Left lung (tissue), 10 donors: ENCODE data around the gene PSD. TPM values are rescaled to one million over a fixed set of nuclear protein-coding genes. Genes with fewer than 3 reads are reported as not detected.

ENCODE experiments used
- ATAC-seq: fragments of 200-7000 bp; cut with Tn5 transposase; one replicate; pipeline ENCODE4 v1.9.1; 2020; ENCODE audit warnings: moderate library complexity
- DNase-seq, 4 donors: peaks; one replicate each; pipeline ENCODE4 v3.0.0-alpha.2; 2013 to 2020
- H3K27ac ChIP-seq, 2 donors: fragments of 200-600 bp; sonication (generic) in 1 of 2; one replicate each; pipeline versions ENCODE4 v1.5.0 to v1.8.0; 2020 to 2021
- H3K27me3 ChIP-seq, 2 donors: fragments of 200-600 bp; sonication (generic) in 1 of 2; one replicate each; pipeline versions ENCODE4 v1.5.0 to v1.8.0; 2020 to 2021
- H3K36me3 ChIP-seq, 2 donors: fragments of 200-600 bp; sonication (generic) in 1 of 2; one replicate each; pipeline versions ENCODE4 v1.5.0 to v1.8.0; 2020 to 2021
- H3K4me1 ChIP-seq, 2 donors: fragments of 200-600 bp; one replicate each; pipeline ENCODE4 v1.8.0; 2021
- H3K4me3 ChIP-seq, 2 donors: fragments of 200-600 bp; sonication (generic) in 1 of 2; one replicate each; pipeline versions ENCODE4 v1.5.0 to v1.8.0; 2020 to 2021; ENCODE audit warnings: mild to moderate bottlenecking in 1 of 2
- H3K9me3 ChIP-seq, 2 donors: fragments of 200-600 bp; sonication (generic) in 1 of 2; one replicate each; pipeline versions ENCODE4 v1.5.0 to v1.8.0; 2020 to 2021
- intact Hi-C, 2 donors: fragments of 100-400 bp; cut with DNase I; formaldehyde crosslinking; loops; one replicate each; pipeline versions ENCODE4 v1.11.2 to v1.14.2; 2022
- polyA plus RNA-seq, 6 donors: library from polyadenylated mRNA; unstranded; fragments of 120-200 nt; gene quantifications; one replicate each; pipeline ENCODE4 v1.2.1, GENCODE V29; 2013; ENCODE audit not compliant: insufficient read length in 6 of 6
- total RNA-seq, 2 donors: library from RNA; stranded (reverse); fragmentation: NEBNext Ultra II Directional; extraction: Animal tissue kit (Norgen Biotek cat#: 25700); gene quantifications; one replicate each; pipeline ENCODE4 v1.2.1, GENCODE V29; 2021
- TF ChIP-seq, protein P1 (sequence below), 2 donors: fragments of 200-600 bp; sonication (generic) in 1 of 2; IDR thresholded peaks; one replicate each; pipeline versions ENCODE4 v1.5.0 to v1.8.0; 2021; ENCODE audit warnings: antibody characterized with exemption in 2 of 2
- donor health status: DM: no; HTN: yes; CAD: no.
- donor health status: DM: no; HTN: no; CAD: no.

Gene PSD
- total and polyA plus RNA-seq, 8 donors, result 1.4 to 15.1 (median 9.9) TPM

DNA sequence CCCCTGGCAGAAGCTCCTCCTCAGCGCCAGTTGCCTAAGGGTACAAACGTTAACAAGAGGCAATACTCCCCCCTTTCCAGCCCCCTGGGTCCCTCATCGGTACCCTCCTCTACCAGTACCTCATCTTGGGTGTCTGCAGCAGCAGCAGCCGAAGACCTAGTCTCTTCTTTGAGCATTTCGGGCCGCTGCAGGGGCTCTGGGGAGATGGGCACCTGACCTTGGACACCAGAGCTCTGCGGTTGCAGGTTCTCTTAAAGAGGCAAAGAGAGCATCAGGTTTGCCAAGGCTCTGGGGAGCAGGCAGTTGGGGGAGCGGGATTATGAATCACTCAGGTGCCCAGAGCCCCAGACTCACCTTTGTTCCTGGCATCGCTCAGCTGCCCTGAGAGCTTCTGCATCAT is 5.6 kb upstream of the PSD start:
- no peak for DNase-seq
- peaks cover 0 to 6% of the 10 kb centered on the region in 2 donors for H3K27me3 ChIP-seq
- H3K4me1 ChIP-seq, result peaks cover 17 to 35% of the 10 kb centered on the region in 2 donors
- ATAC-seq, result no peak
- H3K4me3 ChIP-seq, result no peak overlapping the region
- TF ChIP-seq, protein P1, sequence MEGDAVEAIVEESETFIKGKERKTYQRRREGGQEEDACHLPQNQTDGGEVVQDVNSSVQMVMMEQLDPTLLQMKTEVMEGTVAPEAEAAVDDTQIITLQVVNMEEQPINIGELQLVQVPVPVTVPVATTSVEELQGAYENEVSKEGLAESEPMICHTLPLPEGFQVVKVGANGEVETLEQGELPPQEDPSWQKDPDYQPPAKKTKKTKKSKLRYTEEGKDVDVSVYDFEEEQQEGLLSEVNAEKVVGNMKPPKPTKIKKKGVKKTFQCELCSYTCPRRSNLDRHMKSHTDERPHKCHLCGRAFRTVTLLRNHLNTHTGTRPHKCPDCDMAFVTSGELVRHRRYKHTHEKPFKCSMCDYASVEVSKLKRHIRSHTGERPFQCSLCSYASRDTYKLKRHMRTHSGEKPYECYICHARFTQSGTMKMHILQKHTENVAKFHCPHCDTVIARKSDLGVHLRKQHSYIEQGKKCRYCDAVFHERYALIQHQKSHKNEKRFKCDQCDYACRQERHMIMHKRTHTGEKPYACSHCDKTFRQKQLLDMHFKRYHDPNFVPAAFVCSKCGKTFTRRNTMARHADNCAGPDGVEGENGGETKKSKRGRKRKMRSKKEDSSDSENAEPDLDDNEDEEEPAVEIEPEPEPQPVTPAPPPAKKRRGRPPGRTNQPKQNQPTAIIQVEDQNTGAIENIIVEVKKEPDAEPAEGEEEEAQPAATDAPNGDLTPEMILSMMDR (IDR thresholded peaks at IDR 0.05), result no peak
- no peaks in the 10 kb centered on the region for H3K9me3 ChIP-seq
- intact Hi-C loops, result no loop called here
- H3K36me3 ChIP-seq, result peaks cover 0 to 21% of the 10 kb centered on the region in 2 donors
- no peak overlapping the region for H3K27ac ChIP-seq

DNA sequence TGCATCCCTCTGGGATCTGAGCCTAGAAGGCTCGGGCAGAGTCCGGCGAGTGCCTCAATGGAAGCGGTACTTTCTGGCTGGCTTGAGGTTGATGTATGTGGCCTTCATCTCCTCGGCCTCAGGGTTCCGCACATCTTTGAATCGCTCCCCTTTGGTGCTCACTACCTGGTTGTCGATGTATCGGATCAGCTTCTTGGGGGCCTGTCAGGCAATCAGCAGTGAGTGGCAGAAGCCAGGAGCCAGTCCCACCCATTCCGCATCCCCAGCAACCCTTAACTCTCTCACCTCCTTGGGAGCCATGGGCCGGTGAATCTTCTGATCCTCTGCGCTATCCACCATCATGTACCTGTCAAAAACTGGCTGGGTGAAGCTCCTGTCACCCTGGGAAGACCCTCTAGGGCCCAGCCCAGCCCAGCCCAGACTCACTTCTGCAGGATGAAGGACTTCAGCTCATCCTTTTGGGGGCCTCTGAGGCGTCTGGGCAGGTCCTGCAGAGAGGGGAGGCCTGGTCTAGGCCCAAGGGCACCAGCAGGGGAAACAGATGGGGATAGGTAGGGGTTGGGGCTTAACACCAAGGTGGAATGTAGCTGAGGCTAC is 4.9 kb upstream of the PSD start:
- H3K36me3 ChIP-seq, result peaks cover 0 to 21% of the 10 kb centered on the region in 2 donors
- peak overlapping the region in 1 of 2 donors; percentile 90 for H3K27ac ChIP-seq
- intact Hi-C loops, result no loop called here
- TF ChIP-seq, protein P1 (IDR thresholded peaks at IDR 0.05), result no peak
- H3K27me3 ChIP-seq, result peaks cover 0 to 13% of the 10 kb centered on the region in 2 donors
- no peaks in the 10 kb centered on the region for H3K9me3 ChIP-seq
- DNase-seq (no peak), ATAC-seq (no peak)
- H3K4me1 ChIP-seq, result peaks cover 17 to 39% of the 10 kb centered on the region in 2 donors
- H3K4me3 ChIP-seq, result peak overlapping the region in 1 of 2 donors; percentile 98

- peak overlapping the region; percentile 72 to 98 for H3K4me3 ChIP-seq
- H3K36me3 ChIP-seq, result peaks cover 0 to 21% of the 10 kb centered on the region in 2 donors
- ATAC-seq (peak; percentile 73), DNase-seq (peak in 3 of 4 donors; percentile 79 to 97 (median 87))
- H3K27me3 ChIP-seq, result peaks cover 0 to 21% of the 10 kb centered on the region in 2 donors
- intact Hi-C loops, result no loop called here
- H3K27ac ChIP-seq, result peak overlapping the region; percentile 90 to 91
- TF ChIP-seq, protein P1 (IDR thresholded peaks at IDR 0.05), result peak; percentile 81 to 84
- H3K4me1 ChIP-seq, result peaks cover 17 to 39% of the 10 kb centered on the region in 2 donors
- no peaks in the 10 kb centered on the region for H3K9me3 ChIP-seq
Measured at GRCh38 chr10:102422545-102423129, 4.1 kb upstream of the PSD start.

DNA sequence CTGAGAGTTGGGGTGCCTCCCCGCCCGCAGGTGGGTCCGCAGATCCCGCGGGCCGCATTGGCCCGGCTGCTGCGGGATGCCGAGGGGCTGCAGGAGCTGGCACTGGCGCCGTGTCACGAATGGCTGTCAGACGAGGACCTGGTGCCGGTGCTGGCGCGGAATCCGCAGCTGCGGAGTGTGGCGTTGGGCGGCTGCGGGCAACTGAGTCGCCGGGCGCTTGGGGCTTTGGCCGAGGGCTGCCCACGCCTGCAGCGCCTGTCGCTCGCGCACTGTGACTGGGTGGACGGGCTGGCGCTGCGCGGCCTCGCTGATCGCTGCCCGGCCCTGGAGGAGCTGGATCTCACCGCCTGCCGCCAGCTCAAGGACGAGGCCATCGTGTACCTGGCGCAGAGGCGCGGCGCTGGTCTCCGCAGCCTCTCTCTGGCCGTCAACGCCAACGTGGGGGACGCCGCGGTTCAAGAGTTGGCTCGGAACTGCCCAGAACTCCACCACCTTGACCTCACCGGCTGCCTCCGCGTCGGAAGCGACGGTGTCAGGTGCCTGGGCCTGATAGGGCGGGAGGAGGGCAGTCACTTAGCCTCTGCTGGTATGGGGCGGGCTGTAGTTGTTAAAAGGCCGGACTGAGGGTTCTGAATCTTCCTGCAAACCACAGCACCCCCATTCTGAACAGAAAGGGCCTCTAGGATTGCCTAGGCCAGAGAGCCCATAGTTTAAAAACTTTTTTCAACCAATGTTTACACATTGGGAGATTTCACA is 3.4 kb upstream of the PSD start:
- intact Hi-C loops, result no loop called here
- DNase-seq (peak in 2 of 4 donors; percentile 73 to 88), ATAC-seq (peak; percentile 62)
- Histone ChIP-seq H3K36me3 (peaks cover 0 to 21% of the 10 kb centered on the region in 2 donors), H3K4me1 (peaks cover 17 to 39% of the 10 kb centered on the region in 2 donors), H3K27ac (peak overlapping the region; percentile 90 to 91), H3K4me3 (peak overlapping the region; percentile 72 to 98), H3K9me3 (no peaks in the 10 kb centered on the region), H3K27me3 (peaks cover 0 to 28% of the 10 kb centered on the region in 2 donors)
- TF ChIP-seq, protein P1 (IDR thresholded peaks at IDR 0.05), result no peak

DNA sequence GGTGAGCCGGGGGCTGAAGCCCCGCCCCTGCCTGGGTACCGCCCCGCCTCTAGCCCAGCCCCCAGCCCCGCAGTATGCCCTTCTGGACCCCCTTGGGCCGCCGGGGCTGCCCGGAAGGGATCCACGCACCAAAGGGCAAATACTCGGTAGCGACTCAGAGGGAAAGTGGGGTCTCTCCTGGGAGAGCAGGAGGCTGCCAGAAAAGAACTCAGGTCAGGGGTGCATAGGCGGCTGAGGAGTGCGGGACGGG is 2.8 kb upstream of the PSD start:
- Histone ChIP-seq H3K27ac (peak overlapping the region; percentile 90 to 91), H3K4me1 (peaks cover 17 to 39% of the 10 kb centered on the region in 2 donors), H3K36me3 (peaks cover 0 to 21% of the 10 kb centered on the region in 2 donors), H3K4me3 (peak overlapping the region; percentile 72 to 98), H3K9me3 (no peaks in the 10 kb centered on the region), H3K27me3 (peaks cover 0 to 34% of the 10 kb centered on the region in 2 donors)
- TF ChIP-seq, protein P1 (IDR thresholded peaks at IDR 0.05), result no peak
- intact Hi-C loops, result no loop called here
- ATAC-seq (peak; percentile 75), DNase-seq (no peak)
